H1 (cell line): ENCODE measurements around the gene SLC35B1. TPM values are rescaled to one million over a fixed set of nuclear protein-coding genes. Genes with fewer than 3 reads are reported as not detected.
A peak's percentile ranks its signal among the peaks of the same experiment; 100 is the strongest.

Source experiments
- CTCF ChIA-PET: fragments of 300-600 bp; sonication (Branson Sonifier 250); formaldehyde crosslinking; loops from one replicate; lab custom pipeline; 2021; ENCODE audit not compliant: partially characterized antibody; lab: Charles Lee
- POLR2A ChIA-PET: fragments of 300-600 bp; sonication (Branson Sonifier 250); formaldehyde crosslinking; loops from one replicate; lab custom pipeline; 2021; ENCODE audit warnings: inconsistent platforms; ENCODE audit not compliant: partially characterized antibody; lab: Charles Lee
- DNase-seq, 2 experiments: peaks; one replicate each; pipeline versions ENCODE4 v3.0.0 to v3.0.0-alpha.2; 2010 to 2022; ENCODE audit warnings: low spot score in 2 of 2, low read depth in 1 of 2, mixed read lengths in 1 of 2
- FAIRE-seq: peaks from 2 replicates; lab custom pipeline; 2011; peaks lifted over from hg19 to GRCh38; lab: Jason Lieb, UNC
- H2AFZ ChIP-seq: 2 replicates; pipeline ENCODE4 v1.8.1; 2012; ENCODE audit warnings: low read length, inconsistent platforms
- H2AK5ac ChIP-seq: 2 replicates; pipeline ENCODE4 v1.6.1; 2013; ENCODE audit warnings: low read depth, low read length
- H2BK120ac ChIP-seq: replicated peaks from 2 replicates; pipeline ENCODE3; 2013; ENCODE audit warnings: low read depth, low read length, inconsistent platforms
- H2BK12ac ChIP-seq: 2 replicates; pipeline ENCODE4 v1.6.1; 2013; ENCODE audit warnings: low read depth, low read length
- H2BK15ac ChIP-seq: 2 replicates; pipeline ENCODE4 v1.6.1; 2013; ENCODE audit warnings: low read length
- H2BK20ac ChIP-seq: 2 replicates; pipeline ENCODE4 v1.6.1; 2013; ENCODE audit warnings: low read length
- H2BK5ac ChIP-seq: 2 replicates; pipeline ENCODE4 v1.6.1; 2013; ENCODE audit warnings: low read depth, low read length
- H3K14ac ChIP-seq: 2 replicates; pipeline ENCODE4 v1.6.1; 2013; ENCODE audit warnings: inconsistent platforms; ENCODE audit not compliant: insufficient read length
- H3K18ac ChIP-seq: 2 replicates; pipeline ENCODE4 v1.6.1; 2013; ENCODE audit warnings: low read length; ENCODE audit errors: extremely low read depth
- H3K23ac ChIP-seq: 2 replicates; pipeline ENCODE4 v1.6.1; 2013; ENCODE audit warnings: inconsistent platforms; ENCODE audit not compliant: insufficient read length
- H3K23me2 ChIP-seq: 2 replicates; pipeline ENCODE4 v1.6.1; 2013; ENCODE audit warnings: low read depth, low read length
- H3K27ac ChIP-seq: 2 replicates; pipeline ENCODE4 v1.6.1; 2011; ENCODE audit warnings: low read depth, low read length, inconsistent platforms
- H3K27me3 ChIP-seq, 4 experiments: replicated peaks in 1 of 4; 1 replicate in 1 of 4; 2 replicates in 3 of 4; pipeline versions ENCODE4 v1.6.1 to v1.8.1; 2011 to 2013; ENCODE audit warnings: low read length in 3 of 4, mild to moderate bottlenecking in 3 of 4, inconsistent platforms in 2 of 4, mixed read lengths in 2 of 4, moderate library complexity in 1 of 4; ENCODE audit not compliant: control insufficient read depth in 3 of 4, insufficient read depth in 3 of 4; ENCODE audit errors: extremely low read depth in 1 of 4
- H3K36me3 ChIP-seq, 4 experiments: 2 replicates each; pipeline versions ENCODE4 v1.6.1 to v1.8.1; 2011 to 2013; ENCODE audit warnings: mild to moderate bottlenecking in 4 of 4, low read length in 3 of 4, moderate library complexity in 2 of 4, control low read depth in 1 of 4, inconsistent platforms in 1 of 4; ENCODE audit not compliant: insufficient read depth in 4 of 4, control insufficient read depth in 2 of 4
- H3K4ac ChIP-seq: replicated peaks from 2 replicates; pipeline ENCODE3; 2013; ENCODE audit warnings: low read length, low read depth, mixed read lengths, inconsistent platforms; ENCODE audit not compliant: insufficient read length
- H3K4me1 ChIP-seq, 4 experiments: replicated peaks in 1 of 4; 1 replicate in 1 of 4; 2 replicates in 3 of 4; pipeline versions ENCODE4 v1.6.1 to v1.8.1; 2011 to 2013; ENCODE audit warnings: low read length in 3 of 4, inconsistent platforms in 2 of 4, mixed read lengths in 1 of 4; ENCODE audit not compliant: insufficient read depth in 4 of 4, control insufficient read depth in 3 of 4
- H3K4me2 ChIP-seq, 2 experiments: 2 replicates each; pipeline versions ENCODE4 v1.6.1 to v1.8.1; 2011 to 2013; ENCODE audit warnings: low read depth in 2 of 2, low read length in 2 of 2, control low read depth in 1 of 2, inconsistent platforms in 1 of 2, mild to moderate bottlenecking in 1 of 2; ENCODE audit not compliant: insufficient read depth in 1 of 2
- H3K4me3 ChIP-seq, 4 experiments: fragments of 200-600, 300-600 bp in 1 of 4; sonication (generic), shearing (Covaris generic), sonication (Bioruptor Twin) in 1 of 4; 2 replicates each; pipeline versions ENCODE4 v1.5.1 to v1.8.1; 2011 to 2016; ENCODE audit warnings: low read length in 4 of 4, low read depth in 3 of 4, control low read depth in 2 of 4, inconsistent platforms in 2 of 4, mild to moderate bottlenecking in 2 of 4, mixed read lengths in 1 of 4, moderate library complexity in 1 of 4; ENCODE audit not compliant: insufficient read depth in 2 of 4; ENCODE audit errors: extremely low read depth in 1 of 4
- H3K56ac ChIP-seq: replicated peaks from 2 replicates; pipeline ENCODE3; 2013; ENCODE audit warnings: low read depth, mild to moderate bottlenecking, mixed read lengths, low read length, inconsistent platforms; ENCODE audit not compliant: insufficient read length
- H3K79me1 ChIP-seq: 2 replicates; pipeline ENCODE4 v1.6.1; 2013; ENCODE audit warnings: low read depth, low read length, control low read depth
- H3K79me2 ChIP-seq, 2 experiments: 2 replicates each; pipeline versions ENCODE4 v1.6.1 to v1.8.1; 2012 to 2013; ENCODE audit warnings: low read length in 2 of 2, mild to moderate bottlenecking in 2 of 2, inconsistent platforms in 1 of 2; ENCODE audit not compliant: insufficient read depth in 2 of 2, control insufficient read depth in 1 of 2
- H3K9ac ChIP-seq, 4 experiments: replicated peaks in 1 of 4; 1 replicate in 1 of 4; 2 replicates in 3 of 4; pipeline versions ENCODE4 v1.6.1 to v1.8.1; 2011 to 2013; ENCODE audit warnings: low read depth in 3 of 4, low read length in 3 of 4, control low read depth in 2 of 4, mild to moderate bottlenecking in 2 of 4, moderate library complexity in 2 of 4, inconsistent platforms in 1 of 4; ENCODE audit errors: extremely low read depth in 1 of 4
- H3K9me3 ChIP-seq, 2 experiments: 2 replicates each; pipeline versions ENCODE4 v1.6.1 to v1.8.1; 2012 to 2013; ENCODE audit warnings: mild to moderate bottlenecking in 2 of 2, moderate library complexity in 2 of 2, control low read depth in 1 of 2, inconsistent platforms in 1 of 2, low read depth in 1 of 2, low read length in 1 of 2, mixed read lengths in 1 of 2; ENCODE audit not compliant: insufficient read depth in 2 of 2
- H4K20me1 ChIP-seq, 2 experiments: replicated peaks in 1 of 2; 2 replicates each; pipeline versions ENCODE3 to v1.8.1; 2011 to 2013; ENCODE audit warnings: inconsistent platforms in 2 of 2, low read length in 2 of 2, mild to moderate bottlenecking in 1 of 2; ENCODE audit not compliant: insufficient read depth in 2 of 2, control insufficient read depth in 1 of 2
- H4K5ac ChIP-seq: 2 replicates; pipeline ENCODE4 v1.6.1; 2013; ENCODE audit warnings: low read length, low read depth, mixed read lengths, inconsistent platforms; ENCODE audit not compliant: insufficient read length
- H4K8ac ChIP-seq: 2 replicates; pipeline ENCODE4 v1.8.0; 2013; ENCODE audit warnings: mild to moderate bottlenecking, moderate library complexity, low read length, inconsistent platforms; ENCODE audit not compliant: insufficient read depth; ENCODE audit errors: extremely low read depth
- H4K91ac ChIP-seq: replicated peaks from 2 replicates; pipeline ENCODE3; 2013; ENCODE audit warnings: low read length, mixed read lengths, inconsistent platforms; ENCODE audit not compliant: insufficient read length
- RXRA ChIP-seq: IDR thresholded peaks from 2 replicates; pipeline ENCODE4 v1.6.1; 2011; ENCODE audit warnings: low read depth, mild to moderate bottlenecking, low read length, moderate library complexity; ENCODE audit not compliant: insufficient read depth
- WGBS, 2 experiments: shearing (Covaris generic) in 1 of 2; methylation state at CpG; one replicate each; pipeline versions ENCODE4 v1.1.6 to v1.1.7; 2013 to 2015; ENCODE audit warnings: low lambda C conversion rate in 2 of 2, mixed read lengths in 2 of 2, inconsistent platforms in 1 of 2, low coverage in 1 of 2, missing lambda C conversion rate in 1 of 2; ENCODE audit not compliant: insufficient replicate concordance in 2 of 2, insufficient coverage in 1 of 2, insufficient read length in 1 of 2; ENCODE audit errors: extremely low coverage in 1 of 2, missing lambda C conversion rate in 1 of 2; 5-methylcytosine and 5-hydroxymethylcytosine counted together
- polyA plus RNA-seq, 7 experiments: library from polyadenylated mRNA; depleted of rRNA in 3 of 7; stranded (reverse) in 5 of 7; unstranded in 2 of 7; fragments of >200 nt in 5 of 7; fragments of 200-250 nt in 2 of 7; gene quantifications; 1 replicate in 5 of 7; 2 replicates in 1 of 7; 4 replicates in 1 of 7; pipeline versions ENCODE4 v1.2.1 to v1.2.3, GENCODE V29; 2011 to 2013; ENCODE audit warnings: missing spikeins in 2 of 7, mixed read lengths in 2 of 7
- total RNA-seq: library from RNA; stranded (reverse); fragmentation: NEBNext Ultra II Directional; extraction: Animal tissue kit (Norgen Biotek cat#: 25700); gene quantifications from 2 replicates; pipeline ENCODE4 v1.2.1, GENCODE V29; 2021
- TF ChIP-seq, protein P1 (sequence below): IDR thresholded peaks from 2 replicates; pipeline ENCODE4 v1.6.1; 2012; ENCODE audit warnings: inconsistent platforms

SLC35B1 gene
- total and polyA plus RNA-seq, 2 of the 8 experiments (the other 6 are each of a cell fraction or from before 2014, with no cell fraction given) = 56.5 to 87.7 TPM

- Histone ChIP-seq H4K91ac (no peak overlapping the region), H2BK120ac (no peak overlapping the region), H2BK5ac (no peak overlapping the region), H2BK15ac (no peak overlapping the region), H3K23me2 (no peaks in the 10 kb centered on the region), H3K4me3 (no peak overlapping the region), H3K4me2 (no peak overlapping the region), H3K9ac (no peak overlapping the region), H2BK20ac (no peak overlapping the region), H3K18ac (no peak overlapping the region), H3K36me3 (no peaks in the 10 kb centered on the region), H3K27ac (no peak overlapping the region), H4K8ac (no peak overlapping the region), H3K56ac (no peak overlapping the region), H3K27me3 (no peaks in the 10 kb centered on the region; a peak in 2 of 7 replicates), H3K79me1 (no peaks in the 10 kb centered on the region), H3K23ac (no peak overlapping the region), H2AK5ac (no peak overlapping the region), H2AFZ (no peak overlapping the region), H3K79me2 (no peaks in the 10 kb centered on the region), H3K14ac (no peak overlapping the region), H3K4ac (no peak overlapping the region), H3K4me1 (peaks cover 0 to 2% (median 0%) of the 10 kb centered on the region in 4 experiments; a peak in 2 of 7 replicates), H4K20me1 (no peaks in the 10 kb centered on the region), H2BK12ac (no peak overlapping the region), H4K5ac (no peak overlapping the region), H3K9me3 (no peaks in the 10 kb centered on the region)
- POLR2A ChIA-PET = interaction anchor here (1.0 to 1.2 kb wide), 2 partner anchors 8 to 12 kb away, joined by 3 read pairs; no protein-coding TSS in a partner anchor
- DNase-seq = no peak
- 87% methylated on average over 9 of the region's 10 CpGs; no CpG with 5 or more reads in 1 of the 2 experiments for WGBS, 2 experiments
- CTCF ChIA-PET = interaction anchor here (0.9 to 19.2 kb wide), 11 partner anchors 16 to 310 kb away, joined by 3 to 228 read pairs (median 4); partner anchors contain the start of gene NXPH3
- TF ChIP-seq RXRA = no peak
- TF ChIP-seq, protein P1, sequence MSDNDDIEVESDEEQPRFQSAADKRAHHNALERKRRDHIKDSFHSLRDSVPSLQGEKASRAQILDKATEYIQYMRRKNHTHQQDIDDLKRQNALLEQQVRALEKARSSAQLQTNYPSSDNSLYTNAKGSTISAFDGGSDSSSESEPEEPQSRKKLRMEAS = 0 out of 2 replicates have a peak, but pooled peaks have one; percentile 11
- FAIRE-seq = no peak
Observed at GRCh38 chr17:49687878-49688491, 19.8 kb downstream of the SLC35B1 start.
